GM12801 (cell line): ENCODE results near the gene SMAD1.

Experiments used
- CTCF ChIP-seq: IDR thresholded peaks from one replicate; pipeline ENCODE4 v1.5.1; 2011; ENCODE audit warnings: control low read depth; ENCODE audit not compliant: insufficient read length; ENCODE audit errors: extremely low read depth

Gene SMAD1

GRCh38 chr4:145440292-145441007, 41.2 kb upstream of the SMAD1 start:
- no peak for TF ChIP-seq CTCF

GRCh38 chr4:145446184-145446583, 35.5 kb upstream of the SMAD1 start:
- TF ChIP-seq CTCF, result no peak

- no peak for TF ChIP-seq CTCF
Measured at GRCh38 chr4:145451895-145452294, 29.8 kb upstream of the SMAD1 start.

- no peak for TF ChIP-seq CTCF
Measured at GRCh38 chr4:145452447-145453162, 29.0 kb upstream of the SMAD1 start.

- TF ChIP-seq CTCF, result no peak
Measured at GRCh38 chr4:145453163-145453520, 28.5 kb upstream of the SMAD1 start.

- TF ChIP-seq CTCF, result no peak
Measured at GRCh38 chr4:145473203-145473602, 8.4 kb upstream of the SMAD1 start.

GRCh38 chr4:145480257-145480656, 1.4 kb upstream of the SMAD1 start:
- TF ChIP-seq CTCF, result no peak

- no peak for TF ChIP-seq CTCF
Measured at GRCh38 chr4:145481942-145482208, 222 bp downstream of the SMAD1 start.
